Parathyroid adenoma (tissue), 2 donors: ENCODE measurements around the gene GALNT11.

Experiments
- H2AFZ ChIP-seq: fragments of 300-600 bp; sonication (generic); one replicate; pipeline ENCODE4 v1.7.0; 2017; ENCODE audit warnings: antibody characterized with exemption, mild to moderate bottlenecking
- H3K27ac ChIP-seq: fragments of 300-600 bp; sonication (generic); one replicate; pipeline ENCODE4 v1.7.0; 2017
- H3K27me3 ChIP-seq: fragments of 300-600 bp; sonication (generic); one replicate; pipeline ENCODE4 v1.7.0; 2017; ENCODE audit warnings: low read length; ENCODE audit not compliant: control insufficient read depth, insufficient read depth
- H3K36me3 ChIP-seq: fragments of 300-600 bp; sonication (generic); one replicate; pipeline ENCODE4 v1.7.0; 2017; ENCODE audit warnings: low read length; ENCODE audit not compliant: control insufficient read depth, insufficient read depth
- H3K4me1 ChIP-seq: fragments of 300-600 bp; sonication (generic); one replicate; pipeline ENCODE4 v1.7.0; 2017; ENCODE audit warnings: control low read depth
- H3K4me2 ChIP-seq: fragments of 300-600 bp; sonication (generic); one replicate; pipeline ENCODE4 v1.7.0; 2017; ENCODE audit warnings: low read length
- H3K4me3 ChIP-seq: fragments of 300-600 bp; sonication (generic); one replicate; pipeline ENCODE4 v1.7.0; 2017; ENCODE audit warnings: low read depth, low read length
- H3K79me2 ChIP-seq: fragments of 300-600 bp; sonication (generic); one replicate; pipeline ENCODE4 v1.7.0; 2017; ENCODE audit warnings: control low read depth
- H3K9ac ChIP-seq: fragments of 300-600 bp; sonication (generic); one replicate; pipeline ENCODE4 v1.7.0; 2017; ENCODE audit warnings: mild to moderate bottlenecking
- H3K9me3 ChIP-seq: fragments of 300-600 bp; sonication (generic); one replicate; pipeline ENCODE4 v1.7.0; 2017; ENCODE audit warnings: low read length; ENCODE audit not compliant: control insufficient read depth
- TF ChIP-seq, protein P1 (sequence below): fragments of 300-600 bp; sonication (generic); IDR thresholded peaks from one replicate; pipeline ENCODE4 v1.7.0; 2017; ENCODE audit warnings: antibody characterized with exemption, mild to moderate bottlenecking
- donor health status: primary hyperparathyroidism.

Gene GALNT11

GRCh38 chr7:152136686-152137085, 111.2 kb downstream of the GALNT11 start:
- no peak overlapping the region for H3K27ac ChIP-seq
- no peaks in the 10 kb centered on the region for H3K36me3 ChIP-seq
- no peaks in the 10 kb centered on the region for H3K9me3 ChIP-seq
- no peak overlapping the region for H2AFZ ChIP-seq
- H3K4me2 ChIP-seq, result no peak overlapping the region
- TF ChIP-seq, protein P1, sequence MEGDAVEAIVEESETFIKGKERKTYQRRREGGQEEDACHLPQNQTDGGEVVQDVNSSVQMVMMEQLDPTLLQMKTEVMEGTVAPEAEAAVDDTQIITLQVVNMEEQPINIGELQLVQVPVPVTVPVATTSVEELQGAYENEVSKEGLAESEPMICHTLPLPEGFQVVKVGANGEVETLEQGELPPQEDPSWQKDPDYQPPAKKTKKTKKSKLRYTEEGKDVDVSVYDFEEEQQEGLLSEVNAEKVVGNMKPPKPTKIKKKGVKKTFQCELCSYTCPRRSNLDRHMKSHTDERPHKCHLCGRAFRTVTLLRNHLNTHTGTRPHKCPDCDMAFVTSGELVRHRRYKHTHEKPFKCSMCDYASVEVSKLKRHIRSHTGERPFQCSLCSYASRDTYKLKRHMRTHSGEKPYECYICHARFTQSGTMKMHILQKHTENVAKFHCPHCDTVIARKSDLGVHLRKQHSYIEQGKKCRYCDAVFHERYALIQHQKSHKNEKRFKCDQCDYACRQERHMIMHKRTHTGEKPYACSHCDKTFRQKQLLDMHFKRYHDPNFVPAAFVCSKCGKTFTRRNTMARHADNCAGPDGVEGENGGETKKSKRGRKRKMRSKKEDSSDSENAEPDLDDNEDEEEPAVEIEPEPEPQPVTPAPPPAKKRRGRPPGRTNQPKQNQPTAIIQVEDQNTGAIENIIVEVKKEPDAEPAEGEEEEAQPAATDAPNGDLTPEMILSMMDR, result no peak
- no peak overlapping the region for H3K9ac ChIP-seq
- no peaks in the 10 kb centered on the region for H3K79me2 ChIP-seq
- H3K4me3 ChIP-seq, result no peak overlapping the region
- no peaks in the 10 kb centered on the region for H3K4me1 ChIP-seq
- no peaks in the 10 kb centered on the region for H3K27me3 ChIP-seq

DNA sequence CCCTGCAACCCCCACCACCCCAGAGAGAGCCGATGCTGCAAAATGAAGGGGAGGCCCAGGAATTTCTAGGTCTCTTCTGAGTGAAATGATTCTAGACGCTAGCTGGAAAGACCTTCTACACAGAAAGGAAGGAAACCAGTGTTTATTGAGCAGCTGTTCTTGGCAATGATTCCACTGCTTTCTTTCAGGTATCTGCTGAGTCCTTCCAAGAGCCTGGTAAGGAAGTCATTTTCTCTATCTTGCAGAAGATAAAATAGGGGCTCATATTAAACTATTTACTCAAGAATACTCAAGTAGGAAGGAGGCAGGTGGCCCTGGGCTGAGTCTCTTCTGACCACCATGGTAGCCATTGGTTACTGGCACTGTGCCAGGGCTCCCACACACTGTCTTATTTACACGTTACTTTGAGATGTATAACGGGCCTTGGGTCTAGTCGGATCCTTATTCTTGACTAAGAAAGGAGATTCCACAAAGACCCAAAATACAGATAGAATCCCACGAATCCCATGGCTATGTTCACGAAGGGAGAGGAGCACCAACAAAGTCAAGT, 112.1 kb downstream of the GALNT11 start:
- no peaks in the 10 kb centered on the region for H3K27me3 ChIP-seq
- TF ChIP-seq, protein P1, result no peak
- no peaks in the 10 kb centered on the region for H3K4me1 ChIP-seq
- no peak overlapping the region for H3K4me2 ChIP-seq
- no peak overlapping the region for H3K4me3 ChIP-seq
- H3K36me3 ChIP-seq, result no peaks in the 10 kb centered on the region
- no peaks in the 10 kb centered on the region for H3K9me3 ChIP-seq
- H3K79me2 ChIP-seq, result no peaks in the 10 kb centered on the region
- H3K27ac ChIP-seq, result no peak overlapping the region
- H2AFZ ChIP-seq, result no peak overlapping the region
- no peak overlapping the region for H3K9ac ChIP-seq

DNA sequence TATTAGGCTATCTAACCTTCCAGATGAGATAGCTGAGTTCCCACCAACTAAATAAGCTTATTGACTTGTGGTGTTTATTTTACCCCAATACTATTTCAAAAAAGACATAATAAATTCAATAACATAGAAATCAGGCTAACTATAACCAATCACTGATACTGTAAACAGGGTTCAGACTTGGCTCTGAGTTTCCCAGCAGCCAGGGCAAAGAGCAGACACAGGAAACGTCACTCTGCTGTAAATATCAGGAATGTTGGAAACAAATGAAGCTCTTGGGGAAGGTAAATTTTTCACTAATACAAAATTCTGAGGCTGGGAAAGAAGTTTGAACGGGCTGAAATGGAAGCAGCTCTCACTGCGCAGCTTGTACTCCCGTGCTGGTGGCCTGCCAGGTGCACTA, 114.6 kb downstream of the GALNT11 start:
- Histone ChIP-seq H2AFZ (no peak overlapping the region), H3K4me1 (peaks cover 6% of the 10 kb centered on the region), H3K9me3 (no peaks in the 10 kb centered on the region), H3K79me2 (no peaks in the 10 kb centered on the region), H3K9ac (no peak overlapping the region), H3K4me3 (no peak overlapping the region), H3K27ac (no peak overlapping the region), H3K27me3 (no peaks in the 10 kb centered on the region), H3K36me3 (no peaks in the 10 kb centered on the region), H3K4me2 (no peak overlapping the region)
- TF ChIP-seq, protein P1, result no peak

DNA sequence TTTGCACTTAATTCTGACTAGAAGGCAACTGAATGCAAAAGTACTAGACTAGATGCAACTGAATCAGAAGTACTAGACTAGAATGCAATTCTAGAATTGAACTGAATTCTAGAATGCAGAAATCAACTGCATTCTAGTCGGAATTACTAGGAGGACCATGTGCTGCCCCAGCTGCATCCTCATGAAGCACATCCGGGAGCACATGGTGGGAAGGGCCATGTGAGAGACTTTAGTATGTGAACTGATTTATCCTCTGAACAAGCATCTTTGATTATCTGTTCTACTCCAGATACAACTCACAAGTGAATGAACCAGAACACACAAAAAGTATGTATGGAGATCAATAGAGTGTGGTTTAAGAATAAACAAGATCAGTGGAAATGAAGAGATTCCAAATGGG, 115.1 kb downstream of the GALNT11 start:
- H2AFZ ChIP-seq, result no peak overlapping the region
- no peak overlapping the region for H3K27ac ChIP-seq
- H3K79me2 ChIP-seq, result no peaks in the 10 kb centered on the region
- TF ChIP-seq, protein P1, result no peak
- H3K9me3 ChIP-seq, result no peaks in the 10 kb centered on the region
- H3K36me3 ChIP-seq, result no peaks in the 10 kb centered on the region
- no peak overlapping the region for H3K9ac ChIP-seq
- peaks cover 6% of the 10 kb centered on the region for H3K4me1 ChIP-seq
- H3K27me3 ChIP-seq, result no peaks in the 10 kb centered on the region
- no peak overlapping the region for H3K4me2 ChIP-seq
- no peak overlapping the region for H3K4me3 ChIP-seq

DNA sequence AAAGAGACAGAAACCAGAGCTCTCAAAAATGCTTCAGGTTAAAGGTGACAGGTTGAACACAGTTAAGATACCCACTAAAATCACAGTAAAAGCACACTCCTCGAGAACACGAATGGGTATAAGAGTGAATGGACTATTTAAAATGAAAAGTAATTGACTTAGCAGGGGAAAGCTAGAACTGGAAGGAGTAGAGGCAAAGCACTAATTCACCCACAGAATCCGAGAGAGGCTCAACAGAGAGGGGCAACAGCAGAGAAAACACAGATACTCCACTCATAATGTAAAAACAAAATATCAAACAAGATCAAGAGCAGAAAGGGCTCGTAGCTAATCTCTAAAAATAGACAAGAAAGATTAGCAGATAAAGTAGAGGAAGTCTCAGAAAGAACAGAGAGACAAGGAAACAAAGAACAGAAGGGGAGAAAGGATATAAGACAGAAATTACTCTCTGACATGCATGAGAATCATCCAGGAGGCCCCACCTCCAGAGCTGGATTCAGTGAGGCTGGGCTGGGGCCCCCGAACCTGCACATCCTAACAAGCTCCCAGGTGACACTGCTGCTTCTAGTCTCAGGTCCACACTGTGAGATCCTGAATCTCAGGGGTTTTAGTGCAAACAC, 117.6 kb downstream of the GALNT11 start:
- H3K4me3 ChIP-seq, result no peak overlapping the region
- H3K9me3 ChIP-seq, result no peaks in the 10 kb centered on the region
- no peaks in the 10 kb centered on the region for H3K36me3 ChIP-seq
- no peak overlapping the region for H3K27ac ChIP-seq
- peak overlapping the region; percentile 18 for H3K4me2 ChIP-seq
- H3K27me3 ChIP-seq, result no peaks in the 10 kb centered on the region
- H3K79me2 ChIP-seq, result no peaks in the 10 kb centered on the region
- H3K4me1 ChIP-seq, result peaks cover 6% of the 10 kb centered on the region
- no peak overlapping the region for H2AFZ ChIP-seq
- H3K9ac ChIP-seq, result no peak overlapping the region
- TF ChIP-seq, protein P1, result no peak
